ENCODE data around the gene CWC22. TPM values are rescaled to one million over a fixed set of nuclear protein-coding genes. Genes with fewer than 3 reads are reported as not detected.
"Not testable (repeated sequence)": the region's sequence is repeated elsewhere in the genome, so short reads cannot be mapped to it uniquely, and the experiment has no call there.

The CWC22 gene
- total RNA-seq (21.8 and 22.5 TPM in 2 replicates), polyA plus RNA-seq (6.4 and 7.0 TPM in 2 replicates), polyA minus RNA-seq (ENCODE audit: low replicate concordance) (1.3 and 1.4 TPM in 2 replicates)
- 12.0 and 13.1 TPM in 2 replicates for polyA plus RNA-seq (2012)

- peak within 1 kb of the TSS; percentile 81 to 96 (median 92) for H3K4me3 ChIP-seq (replicated peaks in 1 of 4; ENCODE audit: control extremely low read depth in 1 of 4, insufficient read depth in 1 of 4, low read depth in 3 of 4, low read length in 4 of 4)
- DNase-seq (ENCODE audit: low read depth in 2 of 2) = peak; percentile 87 to 94
- H3K27me3 ChIP-seq (ENCODE audit: control insufficient read depth, insufficient read depth, low read length) = no peaks in the 10 kb centered on the region
- H3K4me1 ChIP-seq (ENCODE audit: control insufficient read depth, extremely low read depth, insufficient read depth, low read length) = no peaks in the 10 kb centered on the region
- no peaks in the 10 kb centered on the region for H3K36me3 ChIP-seq (ENCODE audit: control insufficient read depth, insufficient read depth, low read length)
- no peaks in the 10 kb centered on the region for H3K9me3 ChIP-seq (ENCODE audit: control insufficient read depth, insufficient read depth, low read depth, low read length)
- peaks cover 39% of the 10 kb centered on the region for H3K79me2 ChIP-seq (ENCODE audit: control insufficient read depth, insufficient read depth, low read length)
- H3K4me2 ChIP-seq (ENCODE audit: extremely low read depth, insufficient read depth, low read length) = peak within 1 kb of the TSS; percentile 61
- H3K27ac ChIP-seq (ENCODE audit: insufficient read depth, low read length) = peak within 1 kb of the TSS; percentile 98
- no peaks in the 10 kb centered on the region for H4K20me1 ChIP-seq (ENCODE audit: control insufficient read depth, extremely low read depth, insufficient read depth, low read length)
- H2AFZ ChIP-seq (ENCODE audit: low read length) = peak within 1 kb of the TSS; percentile 88
- TF ChIP-seq CTCF (conservative IDR thresholded peaks at IDR 0.05 in 1 of 2, IDR thresholded peaks at IDR 0.05 in 1 of 2; ENCODE audit: low read depth in 1 of 2, low read length in 2 of 2) (no peak), EZH2 (IDR thresholded peaks at IDR 0.05; ENCODE audit: low read length, missing control alignments) (no peak)
- H3K9ac ChIP-seq (ENCODE audit: insufficient read depth, low read length) = peak within 1 kb of the TSS; percentile 90
These were observed at the start of gene CWC22 for GRCh38 chr2:180006781-180007579. TSS of gene CWC22 (minus strand) at chr2:180007297. CDS start at chr2:179993341, 13,956 bp downstream.

DNA sequence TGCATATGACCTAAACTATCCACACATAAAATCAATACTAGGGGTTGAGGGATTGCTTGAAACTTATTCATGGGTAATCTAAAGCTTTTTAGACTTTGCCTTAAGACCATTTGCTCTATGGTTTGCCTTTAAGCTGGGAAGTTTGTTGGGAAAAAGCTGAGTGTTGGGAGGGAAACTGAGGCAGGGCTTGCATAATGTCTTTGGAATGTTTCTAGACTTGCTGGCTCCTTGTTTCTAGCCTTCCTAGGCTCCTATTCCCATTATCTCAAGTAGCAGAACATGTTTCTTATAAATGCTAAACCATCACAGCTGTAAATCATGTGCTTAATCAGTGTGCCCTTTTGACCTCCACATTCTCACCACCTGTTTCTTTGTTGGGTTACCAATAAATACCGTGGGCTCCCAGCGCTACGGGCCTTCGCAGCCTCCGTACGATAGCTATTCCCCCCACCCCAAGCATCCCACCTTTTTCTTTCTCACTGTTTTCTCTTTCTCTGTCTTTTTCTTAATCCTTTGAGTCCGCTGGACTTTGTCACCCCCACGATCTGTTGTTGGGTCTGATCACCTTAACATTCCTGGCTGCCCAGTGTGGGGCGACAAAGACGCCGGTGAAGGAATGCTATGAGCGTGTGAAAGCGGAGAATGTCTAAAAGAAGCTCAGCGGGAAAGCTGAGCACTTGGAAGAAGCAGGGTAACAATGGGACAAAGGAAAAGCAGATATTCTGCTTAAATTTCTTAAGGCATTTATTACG, 49.4 kb upstream of the CWC22 start:
- Histone ChIP-seq H3K36me3 (ENCODE audit: control insufficient read depth, insufficient read depth, low read length) (no peaks in the 10 kb centered on the region), H3K9me3 (ENCODE audit: control insufficient read depth, insufficient read depth, low read depth, low read length) (no peaks in the 10 kb centered on the region), H3K4me1 (ENCODE audit: control insufficient read depth, extremely low read depth, insufficient read depth, low read length) (no peaks in the 10 kb centered on the region), H3K4me3 (replicated peaks in 1 of 4; ENCODE audit: control extremely low read depth in 1 of 4, insufficient read depth in 1 of 4, low read depth in 3 of 4, low read length in 4 of 4) (no peak overlapping the region), H3K27me3 (ENCODE audit: control insufficient read depth, insufficient read depth, low read length) (no peaks in the 10 kb centered on the region), H3K4me2 (ENCODE audit: extremely low read depth, insufficient read depth, low read length) (no peak overlapping the region), H3K9ac (ENCODE audit: insufficient read depth, low read length) (no peak overlapping the region), H3K79me2 (ENCODE audit: control insufficient read depth, insufficient read depth, low read length) (no peaks in the 10 kb centered on the region), H3K27ac (ENCODE audit: insufficient read depth, low read length) (no peak overlapping the region), H4K20me1 (ENCODE audit: control insufficient read depth, extremely low read depth, insufficient read depth, low read length) (no peaks in the 10 kb centered on the region), H2AFZ (ENCODE audit: low read length) (no peak overlapping the region)
- no peak for DNase-seq (ENCODE audit: low read depth in 2 of 2)
- no peak for TF ChIP-seq EZH2 (IDR thresholded peaks at IDR 0.05; ENCODE audit: low read length, missing control alignments)
- no peak for TF ChIP-seq CTCF (conservative IDR thresholded peaks at IDR 0.05 in 1 of 2, IDR thresholded peaks at IDR 0.05 in 1 of 2; ENCODE audit: low read depth in 1 of 2, low read length in 2 of 2)

DNA sequence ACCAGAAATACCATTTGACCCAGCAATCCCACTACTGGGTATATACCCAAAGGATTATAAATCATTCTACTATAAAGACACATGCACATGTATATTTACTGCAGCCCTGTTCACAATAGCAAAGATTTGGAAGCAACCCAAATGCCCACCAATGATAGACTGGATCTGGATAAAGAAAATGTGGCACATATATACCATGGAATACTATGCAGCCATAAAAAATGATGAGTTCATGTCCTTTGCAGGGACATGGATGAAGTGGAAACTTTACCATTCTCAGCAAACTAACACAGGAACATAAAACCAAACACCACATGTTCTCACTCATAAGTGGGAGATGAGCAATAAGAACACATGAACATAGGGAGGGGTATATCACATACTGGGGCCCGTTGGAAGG, 47.5 kb upstream of the CWC22 start:
- H3K27ac ChIP-seq (ENCODE audit: insufficient read depth, low read length); H3K9me3 ChIP-seq (ENCODE audit: control insufficient read depth, insufficient read depth, low read depth, low read length); H3K27me3 ChIP-seq (ENCODE audit: control insufficient read depth, insufficient read depth, low read length); DNase-seq (ENCODE audit: low read depth in 2 of 2); H3K4me1 ChIP-seq (ENCODE audit: control insufficient read depth, extremely low read depth, insufficient read depth, low read length); H4K20me1 ChIP-seq (ENCODE audit: control insufficient read depth, extremely low read depth, insufficient read depth, low read length); H3K4me2 ChIP-seq (ENCODE audit: extremely low read depth, insufficient read depth, low read length); H3K79me2 ChIP-seq (ENCODE audit: control insufficient read depth, insufficient read depth, low read length); H2AFZ ChIP-seq (ENCODE audit: low read length); H3K9ac ChIP-seq (ENCODE audit: insufficient read depth, low read length); H3K36me3 ChIP-seq (ENCODE audit: control insufficient read depth, insufficient read depth, low read length); H3K4me3 ChIP-seq (replicated peaks in 1 of 4; ENCODE audit: control extremely low read depth in 1 of 4, insufficient read depth in 1 of 4, low read depth in 3 of 4, low read length in 4 of 4): not testable (repeated sequence)

Measured in fibroblast of lung (primary cell).